ENCODE measurements around the gene ING4.
A peak's percentile ranks its signal among the peaks of the same experiment; 100 is the strongest.
"Not testable (repeated sequence)": the region's sequence is repeated elsewhere in the genome, so short reads cannot be mapped to it uniquely, and the experiment has no call there.

Gene ING4

DNA sequence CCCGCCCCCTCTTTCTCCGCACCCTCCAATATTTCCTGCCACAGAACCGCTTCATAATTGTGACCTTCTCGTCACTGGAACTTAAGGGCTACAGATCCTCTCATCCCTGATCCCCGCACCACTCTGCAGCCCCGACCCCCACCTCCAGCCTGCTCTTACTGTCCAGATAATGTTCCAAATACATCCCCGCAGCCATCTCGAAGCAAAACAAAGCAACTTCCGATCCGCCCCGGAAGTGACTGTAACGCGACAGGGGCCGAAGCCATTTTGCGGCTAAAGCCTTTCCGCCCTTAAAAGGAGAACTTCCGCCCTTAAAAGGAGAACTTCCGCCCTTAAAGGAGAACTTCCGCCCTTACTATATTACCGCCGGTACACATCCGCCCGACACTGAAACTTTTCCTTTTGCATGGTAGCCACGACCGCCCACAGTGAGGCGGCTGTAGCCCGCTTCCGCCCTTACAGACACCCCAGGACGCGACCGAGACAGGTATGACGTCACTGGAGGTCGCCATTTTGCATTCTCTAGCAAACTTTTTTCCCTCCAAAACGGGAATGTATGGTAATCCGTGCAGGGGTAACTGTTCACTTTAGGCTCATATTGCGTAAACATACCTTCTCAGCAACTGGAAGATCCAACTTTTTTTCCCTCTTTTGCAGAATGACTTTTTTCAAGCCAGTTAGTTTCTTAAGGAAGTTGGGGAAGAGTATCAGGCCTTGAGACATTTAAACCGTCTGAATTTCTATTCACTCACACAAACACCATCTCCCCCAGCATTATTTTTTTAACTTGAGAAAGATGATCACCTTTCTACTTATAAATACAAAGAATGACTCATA, at the start of gene ING4:
Gene ING4 (minus strand): TSS at position 214 of the 837 bp plus-strand sequence. CDS start 18 bp downstream, at position 196.
- peak; percentile 87 for DNase-seq (ENCODE audit: low read depth in 2 of 2)

DNA sequence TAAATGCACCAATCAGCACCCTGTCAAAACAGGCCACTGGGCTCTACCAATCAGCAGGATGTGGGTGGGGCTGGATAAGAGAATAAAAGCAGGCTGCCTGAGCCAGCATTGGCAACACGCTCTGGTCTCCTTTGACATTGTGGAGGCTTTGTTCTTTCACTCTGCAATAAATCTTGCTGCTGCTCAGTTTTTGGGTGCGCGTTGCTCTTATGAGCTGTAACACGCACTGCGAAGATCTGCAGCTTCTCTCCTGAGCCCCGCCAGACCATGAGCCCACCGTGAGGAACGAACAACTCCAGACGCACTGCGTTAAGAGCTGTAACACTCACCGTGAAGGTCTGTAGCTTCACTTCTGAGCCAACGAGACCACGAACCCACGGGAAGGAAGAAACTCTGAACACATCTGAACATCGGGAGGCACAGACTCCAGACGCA, 46.1 kb upstream of the ING4 start:
- no peak for DNase-seq (ENCODE audit: low read depth in 2 of 2)

DNA sequence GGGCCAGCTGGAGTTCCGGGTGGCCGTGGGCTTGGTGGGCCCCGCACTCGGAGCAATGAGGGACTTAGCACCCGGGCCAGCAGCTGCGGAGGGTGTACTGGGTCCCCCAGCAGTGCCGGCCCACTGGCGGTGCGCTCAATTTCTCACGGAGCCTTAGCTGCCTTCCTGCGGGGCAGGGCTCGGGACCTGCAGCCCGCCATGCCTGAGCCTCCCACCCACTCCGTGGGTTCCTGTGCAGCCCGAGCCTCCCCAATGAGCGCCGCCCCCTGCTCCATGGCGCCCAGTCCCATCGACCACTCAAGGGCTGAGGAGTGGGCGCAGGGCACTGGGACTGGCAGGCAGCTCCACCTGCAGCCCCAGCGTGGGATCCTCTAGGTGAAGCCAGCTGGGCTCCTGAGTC, 45.4 kb upstream of the ING4 start:
- not testable (repeated sequence) for DNase-seq (ENCODE audit: low read depth in 2 of 2)

DNA sequence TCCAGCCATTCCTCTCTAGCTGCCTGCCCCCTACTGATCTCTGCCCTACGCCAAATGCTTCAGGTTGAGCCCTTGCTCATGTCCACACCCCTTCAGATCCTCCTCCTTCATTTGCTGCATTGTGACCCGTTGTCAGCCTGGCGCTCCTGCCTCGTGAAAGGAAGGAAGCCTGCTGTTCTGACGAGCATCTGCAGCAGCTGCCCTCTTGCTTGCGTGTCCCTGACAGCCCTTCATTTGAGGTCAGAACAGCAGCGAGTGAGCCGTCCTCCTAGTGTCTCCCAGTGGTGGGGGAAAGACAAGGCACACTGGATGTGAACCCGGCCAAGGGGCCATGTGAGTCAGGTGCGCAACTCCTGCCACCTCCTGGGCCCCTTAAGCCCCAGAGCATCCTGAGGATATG, 40.7 kb upstream of the ING4 start:
- no peak for DNase-seq (ENCODE audit: low read depth in 2 of 2)

DNA sequence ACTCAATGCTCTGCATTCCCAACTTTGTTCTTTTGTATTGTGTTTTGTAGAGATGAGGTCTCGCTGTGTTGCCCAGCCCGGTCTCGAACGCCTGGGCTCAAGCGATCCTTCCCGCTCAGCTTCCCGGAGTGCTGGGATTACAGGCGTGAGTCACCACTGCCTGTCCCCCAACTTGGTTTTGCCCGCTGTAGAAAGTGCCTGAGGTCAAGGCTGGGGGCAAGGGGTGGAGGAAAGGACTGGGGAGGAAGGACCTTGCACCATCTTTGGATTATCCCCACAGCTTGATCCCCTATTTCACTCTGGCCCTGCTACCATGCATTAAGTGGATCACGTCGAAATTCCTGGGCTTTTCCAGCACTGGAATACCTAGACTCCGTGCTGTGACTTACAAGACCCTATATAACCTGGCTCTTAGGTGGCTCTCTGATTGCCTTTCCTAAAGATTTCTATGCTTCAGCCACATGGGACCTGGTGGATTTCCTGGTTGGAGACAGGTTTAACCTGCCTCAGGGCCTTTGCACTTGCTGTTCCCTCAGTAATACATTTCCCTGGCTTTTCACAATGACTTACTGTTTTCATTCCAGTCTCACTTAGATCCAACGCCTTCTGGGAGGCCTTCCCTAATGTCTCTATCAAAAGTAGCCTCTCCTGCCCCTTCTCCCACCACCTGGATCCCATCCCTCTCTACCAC, 38.3 kb upstream of the ING4 start:
- no peak for DNase-seq (ENCODE audit: low read depth in 2 of 2)

DNA sequence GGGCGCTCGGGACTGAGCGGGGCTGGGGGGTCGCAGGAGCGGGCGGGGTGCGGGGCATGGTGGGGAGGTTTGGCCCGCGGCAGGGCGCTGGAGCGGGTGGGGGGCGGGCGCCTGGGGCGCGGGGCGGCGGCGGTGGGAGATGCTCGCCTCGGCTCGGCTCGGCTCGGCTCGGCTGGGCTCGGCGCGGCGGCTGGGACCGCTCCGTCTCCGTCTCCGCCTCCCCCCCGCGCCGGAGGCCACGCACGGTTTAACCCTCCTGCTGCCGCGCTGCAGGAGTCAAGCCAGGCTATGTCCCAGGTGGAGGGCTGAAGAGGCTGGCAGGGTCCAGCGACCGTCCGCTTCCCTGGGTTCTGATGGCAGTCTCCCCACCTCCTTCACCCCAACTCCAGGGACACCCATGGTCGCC, 37.7 kb upstream of the ING4 start, which contains the start of gene PIANP:
Gene PIANP (minus strand): TSS at position 170 of the 406 bp plus-strand sequence. CDS start 2,754 bp downstream, outside the sequence.
- no peak for DNase-seq (ENCODE audit: low read depth in 2 of 2)

DNA sequence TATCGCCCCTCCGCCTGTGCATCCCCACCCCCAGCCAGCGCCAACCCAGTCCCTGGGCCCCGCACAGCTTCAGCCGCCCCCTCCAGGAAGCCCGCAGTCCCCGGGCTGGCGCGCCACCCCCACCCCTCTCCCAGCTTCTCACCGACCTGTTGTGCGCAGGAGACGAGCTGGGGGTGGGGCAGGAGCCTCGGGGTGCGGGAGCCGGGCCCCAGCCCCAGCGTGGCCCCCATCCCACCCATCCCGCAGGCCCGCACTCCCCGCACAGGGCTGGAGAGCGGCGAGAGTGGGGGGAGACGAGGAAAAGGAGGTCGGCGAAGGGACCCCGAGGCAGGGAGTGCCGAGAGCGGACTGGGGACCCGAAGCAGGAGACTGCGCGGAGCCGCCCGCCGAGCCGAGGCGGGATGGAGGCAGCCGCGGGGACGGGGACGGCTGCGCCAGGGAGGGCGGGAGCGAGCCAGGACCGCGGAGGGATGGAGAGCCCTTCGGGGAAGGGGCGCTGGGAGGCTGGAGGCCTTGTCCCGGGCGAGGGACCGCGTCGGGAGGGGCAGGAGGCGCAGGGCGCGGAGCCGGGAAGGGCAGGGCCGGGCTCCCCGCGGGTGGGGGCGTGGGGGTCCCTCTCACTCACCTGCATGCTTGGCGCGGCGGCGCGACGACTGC, 37.2 kb upstream of the ING4 start:
- DNase-seq (ENCODE audit: low read depth in 2 of 2), result no peak

DNA sequence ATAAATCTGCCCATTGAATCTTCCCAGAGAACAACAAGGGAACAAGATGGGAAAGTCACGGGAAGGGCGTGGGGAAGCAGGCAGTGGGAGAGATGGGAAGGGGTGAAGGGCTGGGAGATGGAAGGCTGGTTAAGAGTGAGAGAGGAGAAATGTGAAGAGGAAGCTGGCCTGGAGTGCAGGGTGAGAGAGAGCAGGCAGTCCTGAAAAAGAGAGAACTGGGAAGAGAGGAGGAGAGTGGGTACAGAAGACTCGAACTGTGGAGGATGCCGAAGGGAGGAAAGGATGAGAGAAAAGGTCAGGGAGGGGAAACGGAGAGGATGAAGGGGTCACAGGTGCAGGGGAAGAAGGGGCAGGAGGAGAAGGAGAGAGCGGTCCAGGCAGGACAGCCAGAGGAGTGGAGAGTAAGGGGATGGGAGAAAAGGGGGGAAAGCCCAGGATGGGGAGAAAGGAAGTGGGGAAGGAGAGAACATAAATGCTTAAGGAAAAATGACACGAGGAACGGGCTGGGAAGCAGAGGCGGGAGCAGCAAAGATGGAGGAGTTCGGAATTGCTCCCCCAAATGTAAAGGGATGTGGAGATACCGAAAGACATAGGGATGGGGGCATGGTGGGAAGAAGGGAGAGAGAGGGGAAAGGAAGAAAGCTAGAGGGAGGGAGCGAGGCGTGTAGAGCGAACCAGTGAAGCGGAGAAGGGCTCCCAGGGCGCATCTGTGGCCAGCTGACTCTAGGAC, 36.5 kb upstream of the ING4 start:
- no peak for DNase-seq (ENCODE audit: low read depth in 2 of 2)

DNA sequence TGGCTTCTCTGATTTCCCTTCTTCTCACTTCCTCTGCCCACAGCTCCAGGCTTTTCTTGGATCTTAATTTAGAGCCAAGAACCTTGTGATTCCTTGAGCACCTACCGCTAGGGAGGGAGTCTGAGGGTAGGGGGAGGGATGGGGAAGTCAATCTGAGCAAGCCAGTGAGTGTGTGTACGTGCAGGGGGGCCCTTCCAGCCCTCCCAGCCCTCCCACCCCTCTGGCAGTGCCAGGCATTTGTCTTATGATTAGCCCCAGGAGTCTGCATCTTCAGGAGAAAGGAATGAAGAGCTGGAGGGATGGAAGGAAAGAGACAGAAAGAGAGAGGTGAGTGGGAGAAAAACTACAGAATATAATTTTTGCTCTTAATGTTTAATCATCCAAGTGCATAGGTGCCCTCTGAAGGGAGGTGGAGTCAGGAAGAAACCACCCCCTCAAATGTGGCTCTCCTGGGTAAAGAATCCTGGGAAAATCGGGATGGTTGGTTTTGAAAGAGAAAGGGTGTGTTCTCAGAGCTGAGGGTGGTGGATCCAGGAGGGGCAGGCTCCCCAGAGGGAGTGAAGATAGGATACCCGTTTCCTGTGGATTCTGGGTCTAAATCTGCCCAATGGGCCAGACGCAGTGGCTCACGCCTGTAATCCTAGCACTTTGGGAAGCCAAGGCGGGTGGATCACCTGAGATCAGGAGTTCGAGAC, 35.6 kb upstream of the ING4 start:
- no peak for DNase-seq (ENCODE audit: low read depth in 2 of 2)

DNA sequence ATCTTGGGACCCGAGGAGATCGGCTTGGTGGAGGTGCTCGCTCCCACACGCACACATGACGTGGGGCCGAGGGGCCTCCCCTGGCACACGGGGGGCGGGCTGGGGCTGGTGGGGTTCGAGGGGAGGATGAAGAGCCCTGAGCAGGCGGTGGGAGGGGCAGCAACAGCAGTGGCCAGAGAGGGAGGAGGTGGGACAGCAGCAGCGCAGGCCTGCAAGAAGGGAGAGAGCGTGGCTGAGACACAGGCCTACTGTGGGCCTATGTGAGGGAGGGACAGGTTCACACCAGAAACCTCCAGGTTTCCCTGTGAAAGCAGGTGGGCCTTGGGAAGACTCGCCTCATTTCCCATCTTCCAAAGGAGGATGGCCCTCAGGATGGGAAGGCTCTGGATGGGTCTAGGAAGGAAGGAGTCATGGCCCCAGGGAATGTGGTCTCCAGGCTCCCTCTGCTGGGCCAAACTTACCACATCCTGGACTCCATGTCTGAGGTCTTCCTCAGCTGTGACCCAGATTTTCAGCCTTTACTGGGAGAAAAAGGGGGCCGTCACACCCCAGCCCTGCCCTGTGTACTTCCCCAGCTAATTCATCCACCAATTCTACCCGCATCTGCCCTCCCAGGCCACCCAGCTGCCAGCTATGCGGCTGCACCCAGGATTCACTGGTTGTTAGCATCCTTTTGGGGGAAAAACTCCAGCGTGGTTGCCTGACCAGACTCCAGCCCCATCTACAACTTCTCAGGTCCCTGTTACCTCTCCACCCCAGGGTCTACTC, 34.8 kb upstream of the ING4 start:
- DNase-seq (ENCODE audit: low read depth in 2 of 2), result peak in 1 of 2 donors; percentile 6

DNA sequence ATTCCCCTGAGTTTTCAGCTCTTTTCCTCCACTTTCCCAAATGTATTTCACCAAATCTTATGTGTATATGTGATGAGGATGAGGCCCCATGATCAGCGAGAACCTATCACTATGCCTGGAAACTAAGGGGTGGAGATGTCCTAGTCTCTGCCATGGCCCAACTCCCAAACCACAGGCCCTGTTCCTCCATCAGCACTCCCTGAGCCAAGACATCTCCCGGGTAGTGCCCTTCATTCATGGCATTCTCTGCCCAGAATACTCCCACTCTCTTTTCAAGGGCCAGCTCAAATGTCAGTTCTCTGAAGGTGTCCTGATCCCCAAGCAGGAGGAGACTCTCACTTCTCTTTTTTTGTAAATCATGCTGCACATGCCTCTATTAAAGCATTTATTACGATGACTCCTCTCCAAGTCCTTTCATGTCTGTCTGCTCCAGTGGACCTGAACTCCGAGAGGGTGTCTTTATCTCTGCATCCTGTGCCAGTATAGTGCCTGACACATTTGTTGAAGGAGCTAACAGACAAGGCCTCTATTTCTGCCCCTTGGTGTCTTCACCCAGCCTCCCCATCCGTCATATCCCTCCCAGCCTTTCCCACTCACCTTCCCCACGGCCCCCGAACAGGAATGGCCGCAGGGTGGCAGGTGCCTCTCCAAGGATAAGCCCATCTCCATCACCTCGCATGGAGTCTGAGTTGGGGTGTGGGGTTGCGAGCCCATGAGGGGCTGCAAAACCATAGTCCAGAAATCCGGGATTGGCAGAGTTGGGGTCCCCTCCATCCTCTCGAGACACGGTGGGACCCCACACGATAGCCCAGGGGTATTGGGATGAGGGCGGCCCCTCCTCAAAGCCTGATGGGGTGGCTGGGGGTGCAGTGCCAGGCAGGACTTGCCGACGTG, 34.0 kb upstream of the ING4 start:
- DNase-seq (ENCODE audit: low read depth in 2 of 2), result no peak

DNA sequence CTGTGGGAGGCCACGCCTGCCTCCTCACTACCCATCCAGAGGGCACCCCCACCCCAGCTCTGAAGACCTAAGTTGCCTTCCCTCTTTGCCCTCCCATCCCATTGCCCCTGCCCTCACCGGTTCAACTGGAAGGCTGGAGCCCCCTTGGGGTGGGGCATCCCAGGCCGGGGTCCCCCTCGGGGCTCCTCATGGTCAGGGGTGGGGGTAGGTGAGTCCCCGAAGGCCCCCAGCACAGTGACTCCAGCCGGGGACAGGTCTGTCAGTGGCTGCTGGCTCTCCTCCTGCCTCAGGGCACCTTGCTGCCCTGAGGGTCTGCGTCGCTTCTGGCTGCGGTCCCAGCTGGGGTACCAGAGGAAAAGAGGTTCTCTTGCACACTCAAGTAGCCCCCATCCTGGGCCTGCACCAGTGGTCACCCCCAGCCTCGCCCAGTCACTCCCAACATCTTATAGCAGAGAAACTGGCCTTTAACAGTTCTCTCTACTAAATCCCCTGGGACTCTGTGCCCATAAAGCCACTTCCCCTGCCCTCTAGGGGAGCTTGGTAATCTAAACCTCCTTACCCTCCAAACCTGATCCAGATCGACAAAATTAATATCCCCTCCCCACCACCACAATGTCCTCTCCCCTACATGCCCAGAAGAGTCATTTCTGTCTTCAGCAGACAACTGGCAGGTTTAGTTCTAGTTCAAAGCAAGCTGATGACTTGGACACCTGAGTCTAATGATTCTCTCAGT, 32.6 kb upstream of the ING4 start:
- no peak for DNase-seq (ENCODE audit: low read depth in 2 of 2)

DNA sequence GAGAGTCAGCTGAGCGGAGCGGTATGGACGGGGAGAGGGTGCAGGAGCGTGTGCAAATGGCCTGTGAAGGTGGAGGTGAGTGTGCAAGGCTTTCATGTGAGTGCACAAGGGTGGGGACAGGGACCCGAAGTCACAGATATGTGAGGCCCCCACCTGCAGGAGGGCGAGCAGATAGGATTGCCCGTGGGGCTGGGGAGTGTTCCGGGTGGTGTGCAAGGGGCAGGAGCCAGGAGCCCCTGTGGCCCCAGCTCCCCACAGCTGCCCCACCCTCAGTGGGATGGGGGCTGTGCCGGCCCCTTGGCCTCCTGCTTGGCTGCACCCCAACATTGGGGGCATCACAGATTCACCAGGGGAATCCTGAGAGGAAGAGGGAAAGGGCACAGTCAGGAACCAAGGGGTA, 31.8 kb upstream of the ING4 start:
- no peak for DNase-seq (ENCODE audit: low read depth in 2 of 2)

DNA sequence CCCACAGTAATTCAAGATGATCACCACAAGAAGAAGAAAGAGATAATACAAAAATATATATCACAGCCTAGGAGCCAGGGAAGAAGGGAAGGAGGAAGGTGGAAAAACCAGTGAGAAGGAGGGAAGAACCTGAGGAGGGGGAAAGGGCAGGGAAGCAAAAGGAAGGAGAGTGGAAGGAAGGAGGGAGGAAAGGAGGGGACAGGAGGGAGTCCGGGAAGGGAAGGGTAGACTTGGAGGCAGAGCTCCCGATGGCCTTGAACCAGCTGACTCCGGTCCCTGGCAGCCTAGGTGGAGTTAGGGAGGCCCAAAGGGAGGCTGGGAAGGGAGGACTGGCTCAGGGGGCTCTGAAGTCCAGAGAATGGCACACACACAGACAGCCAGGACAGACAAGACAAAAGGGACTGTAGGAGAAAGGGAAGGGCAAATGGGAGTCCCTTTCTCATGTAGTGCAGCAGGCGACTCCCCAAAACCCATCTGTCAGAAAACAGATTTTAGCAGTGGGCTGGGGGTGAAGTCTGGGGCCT, 31.0 kb upstream of the ING4 start:
- no peak for DNase-seq (ENCODE audit: low read depth in 2 of 2)

DNA sequence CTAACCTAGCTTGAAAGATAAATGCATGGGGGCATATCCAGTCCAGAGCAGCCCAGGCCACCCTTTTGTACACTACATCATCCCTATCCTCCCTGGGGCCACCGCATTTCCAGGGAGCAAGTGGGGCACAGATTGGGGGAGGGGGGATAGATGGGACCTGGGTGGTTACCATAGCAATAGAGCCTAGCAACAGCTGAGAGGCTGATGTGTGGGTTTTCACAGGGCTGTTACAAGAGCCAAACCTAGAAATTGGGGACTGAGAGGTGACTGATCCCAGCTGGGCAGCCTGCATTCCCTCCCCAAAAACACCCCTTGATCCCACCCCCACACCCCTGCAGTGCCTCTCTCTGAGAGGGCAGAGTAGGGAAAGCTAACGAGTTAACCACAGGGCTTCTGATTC, 30.0 kb upstream of the ING4 start:
- no peak for DNase-seq (ENCODE audit: low read depth in 2 of 2)

DNA sequence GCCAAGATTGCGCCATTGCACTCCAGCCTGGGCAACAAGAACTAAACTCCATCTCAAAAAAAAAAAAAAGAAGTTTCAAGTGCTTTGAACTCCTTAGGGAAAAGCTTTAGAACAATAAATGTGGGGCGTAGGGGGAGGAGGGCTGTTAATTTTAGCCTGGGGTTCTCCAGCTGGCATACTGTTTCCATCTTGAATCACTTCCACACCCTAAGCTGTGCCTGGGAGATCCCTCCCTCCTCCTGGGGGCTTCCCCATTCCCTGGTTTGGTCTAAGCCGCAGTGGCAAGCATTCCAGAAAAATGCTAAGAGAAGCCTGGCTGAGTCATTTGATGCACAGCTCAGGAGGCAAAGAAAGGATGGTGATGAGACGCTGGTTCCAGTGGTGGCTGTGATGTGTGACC, 28.6 kb upstream of the ING4 start:
- DNase-seq (ENCODE audit: low read depth in 2 of 2), result no peak

DNA sequence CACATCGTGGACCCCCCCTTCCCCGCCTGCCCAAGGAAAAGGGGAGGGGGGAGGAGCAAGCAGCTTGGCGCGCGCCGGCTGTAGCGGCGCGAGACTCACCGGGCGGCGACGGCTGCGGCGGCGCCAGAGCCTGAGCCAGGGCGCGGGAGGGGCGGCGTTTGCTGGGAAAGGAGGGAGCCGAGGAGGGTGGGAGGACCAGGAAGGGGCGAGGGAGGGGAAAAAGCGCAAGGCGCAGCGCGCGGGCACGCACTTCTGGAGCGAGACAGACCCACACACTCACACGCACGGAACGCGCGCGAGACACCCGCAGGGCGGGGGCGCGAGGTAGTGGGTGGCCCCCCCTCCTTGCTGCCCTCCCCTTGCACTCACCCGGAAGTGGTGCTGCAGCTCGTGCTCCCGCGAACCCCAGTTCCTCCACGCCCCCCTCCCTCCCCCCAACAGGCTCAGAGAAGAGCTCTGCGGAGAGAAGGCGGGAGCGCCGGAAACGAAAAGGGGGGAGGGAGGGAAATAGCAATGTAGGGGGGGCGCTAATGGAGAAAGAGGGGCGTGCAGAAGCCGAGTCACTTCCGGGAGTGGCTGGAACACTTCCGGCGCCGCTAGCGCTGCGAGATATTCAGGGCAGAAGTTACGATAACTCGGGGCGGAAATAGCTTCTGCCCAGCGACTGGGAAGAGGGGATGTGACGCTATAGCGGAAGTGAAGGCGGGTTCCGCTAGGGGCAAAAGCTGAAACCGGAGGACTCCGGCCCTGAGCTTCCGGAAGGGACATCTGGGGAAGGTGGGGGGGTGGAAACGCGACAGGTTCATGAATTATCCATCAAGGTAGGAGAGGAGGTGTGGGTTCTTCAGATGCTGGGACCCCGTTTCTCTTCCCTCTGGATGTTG, 26.3 kb upstream of the ING4 start, which contains the start of gene ZNF384:
Gene ZNF384 (minus strand): TSS at position 377 of the 884 bp plus-strand sequence. CDS start 9,855 bp downstream, outside the sequence.
- DNase-seq (ENCODE audit: low read depth in 2 of 2), result peak; percentile 84 to 90
